NK-92 (cell line): Measurements from ENCODE around the gene GPC2.
A peak's percentile ranks its signal among the peaks of the same experiment; 100 is the strongest.
"Not testable (repeated sequence)": the region's sequence is repeated elsewhere in the genome, so short reads cannot be mapped to it uniquely, and the experiment has no call there.

ENCODE experiments used
- DNase-seq: peaks from one replicate; lab custom pipeline; 2025; ENCODE audit not compliant: unreplicated experiment; lab: John Stamatoyannopoulos, UW

Gene GPC2, protein sequence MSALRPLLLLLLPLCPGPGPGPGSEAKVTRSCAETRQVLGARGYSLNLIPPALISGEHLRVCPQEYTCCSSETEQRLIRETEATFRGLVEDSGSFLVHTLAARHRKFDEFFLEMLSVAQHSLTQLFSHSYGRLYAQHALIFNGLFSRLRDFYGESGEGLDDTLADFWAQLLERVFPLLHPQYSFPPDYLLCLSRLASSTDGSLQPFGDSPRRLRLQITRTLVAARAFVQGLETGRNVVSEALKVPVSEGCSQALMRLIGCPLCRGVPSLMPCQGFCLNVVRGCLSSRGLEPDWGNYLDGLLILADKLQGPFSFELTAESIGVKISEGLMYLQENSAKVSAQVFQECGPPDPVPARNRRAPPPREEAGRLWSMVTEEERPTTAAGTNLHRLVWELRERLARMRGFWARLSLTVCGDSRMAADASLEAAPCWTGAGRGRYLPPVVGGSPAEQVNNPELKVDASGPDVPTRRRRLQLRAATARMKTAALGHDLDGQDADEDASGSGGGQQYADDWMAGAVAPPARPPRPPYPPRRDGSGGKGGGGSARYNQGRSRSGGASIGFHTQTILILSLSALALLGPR

DNA sequence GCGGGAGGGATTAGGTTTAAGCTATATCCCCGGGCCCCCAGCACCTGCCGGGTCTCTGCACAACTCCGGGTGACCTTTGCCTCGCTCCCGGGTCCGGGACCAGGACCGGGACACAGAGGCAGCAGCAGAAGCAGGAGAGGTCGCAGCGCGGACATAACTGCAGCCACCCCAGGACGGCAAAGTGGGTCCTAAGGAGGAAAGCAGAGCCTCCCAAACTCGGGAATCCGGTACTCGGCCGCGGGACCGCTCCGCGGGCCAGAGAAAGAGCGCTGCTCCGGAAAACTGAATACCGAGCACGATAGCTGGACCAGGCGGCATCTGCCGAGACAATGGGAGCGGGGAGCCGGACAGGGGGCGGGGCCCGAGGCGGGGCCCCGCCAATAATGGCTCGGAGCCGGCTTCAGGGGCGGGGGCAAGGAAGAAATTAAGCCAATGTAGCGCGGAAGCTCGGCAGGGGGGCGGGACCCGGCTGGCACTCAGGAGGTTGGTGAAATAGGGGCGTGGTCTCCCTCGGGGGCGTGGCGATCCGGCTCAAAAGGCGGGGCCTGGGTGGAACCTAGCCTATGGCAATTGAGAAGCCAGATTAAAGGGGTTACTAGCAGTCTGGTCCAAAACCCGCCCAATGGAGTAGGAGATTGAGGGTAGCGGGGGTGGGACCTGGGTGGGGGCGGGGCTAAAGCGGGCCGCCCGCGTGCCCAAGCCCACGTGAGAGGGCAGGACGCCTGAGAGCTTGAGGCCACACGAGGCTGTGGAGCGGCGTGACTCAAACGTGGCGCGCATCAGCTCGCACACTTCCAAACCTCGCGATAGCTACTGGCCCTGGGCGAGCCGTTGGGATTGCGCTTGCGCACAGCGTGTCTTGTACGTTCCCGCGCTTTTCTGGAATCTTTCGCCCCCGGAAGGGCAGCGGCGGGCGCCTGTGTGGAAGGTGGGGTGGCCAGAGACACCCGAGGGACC, at the start of gene GPC2, which contains the start of gene STAG3:
GPC2 (minus strand) TSS at position 337 of the 957 bp plus-strand sequence; CDS start at position 155, 182 bp downstream.
STAG3 (plus strand) TSS at position 874 of the 957 bp plus-strand sequence. CDS start 2,639 bp downstream, outside the sequence.
- DNase-seq, result peak; percentile 78

DNA sequence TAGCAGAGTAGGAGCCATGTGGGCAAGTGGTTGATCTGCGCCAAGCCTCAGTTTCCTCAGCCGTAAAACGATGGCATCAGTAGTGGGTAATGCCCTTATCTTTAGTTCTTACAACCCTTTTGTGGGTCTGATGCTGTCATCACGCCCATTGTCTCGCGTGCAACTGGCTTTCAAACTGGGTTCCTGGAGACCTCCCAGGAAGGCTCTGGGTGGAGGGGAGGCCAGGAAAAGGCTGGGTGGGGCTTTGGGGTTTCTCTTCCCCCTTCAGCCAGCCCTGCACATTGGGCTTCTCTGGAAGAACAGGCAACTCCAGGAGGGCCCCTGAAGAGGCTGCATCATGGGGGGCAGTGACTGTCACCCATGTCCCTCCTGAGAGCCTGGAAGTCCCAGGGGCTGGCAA, 47.7 kb upstream of the GPC2 start:
- not testable (repeated sequence) for DNase-seq

DNA sequence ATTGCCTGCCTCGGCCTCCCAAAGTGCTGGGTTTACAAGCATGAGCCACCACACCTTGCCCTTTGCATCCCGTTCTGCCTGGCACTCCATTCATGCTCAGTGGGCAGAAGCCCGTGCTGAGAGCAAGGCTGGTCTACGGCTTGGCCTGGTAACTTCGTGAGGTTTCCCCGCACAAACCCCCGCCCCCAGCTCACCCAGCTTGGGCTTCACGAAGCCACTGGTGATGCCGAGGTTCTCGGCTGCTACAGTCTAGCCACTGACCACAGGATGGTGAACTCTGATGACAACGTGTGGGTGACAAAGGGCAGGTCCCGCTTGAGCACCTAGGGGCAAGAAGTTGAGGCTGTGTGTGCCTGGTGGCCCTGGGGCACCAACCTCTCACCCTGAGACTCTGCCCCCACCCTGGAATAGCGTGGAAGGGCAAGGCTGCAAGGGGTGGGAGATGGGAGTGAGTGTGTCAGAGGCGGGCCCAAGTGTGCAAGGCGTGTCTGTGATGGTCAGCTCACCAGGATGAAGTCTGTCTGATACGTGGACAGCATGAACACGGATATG, 46.3 kb upstream of the GPC2 start:
- DNase-seq, result not testable (repeated sequence)

DNA sequence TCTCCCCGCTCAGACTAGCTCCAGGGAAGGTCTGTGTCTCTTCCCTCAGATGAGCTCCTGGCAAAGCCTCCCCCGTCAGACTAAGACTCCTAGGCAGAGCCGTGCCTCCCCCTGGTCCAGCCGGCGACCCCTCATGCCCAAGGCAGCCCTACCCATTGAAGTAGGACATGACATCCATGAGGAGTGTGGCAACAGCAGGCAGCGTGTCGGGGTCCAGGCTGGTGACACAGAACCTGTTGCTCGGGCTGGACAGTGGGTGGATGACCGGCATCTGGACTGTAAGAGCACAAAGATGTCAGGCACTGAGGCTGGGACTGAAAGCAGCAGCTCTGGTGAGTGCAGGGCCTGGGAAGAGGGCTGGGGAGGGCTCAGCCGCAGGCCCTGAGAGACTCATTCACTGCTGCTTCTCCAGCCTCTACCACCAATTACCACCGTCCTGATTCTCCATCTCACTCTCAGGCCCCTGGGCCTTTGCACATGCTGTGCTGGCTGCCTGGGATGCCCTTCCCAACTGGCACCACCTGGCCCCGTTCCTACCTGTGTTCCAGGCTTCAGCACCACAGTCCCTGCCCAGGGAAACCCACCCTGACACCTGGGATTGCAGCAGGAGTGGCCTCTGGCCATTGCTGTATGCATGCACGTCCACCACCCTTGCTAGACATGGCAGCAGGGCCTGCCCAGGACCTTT, 45.4 kb upstream of the GPC2 start:
- DNase-seq, result no peak

DNA sequence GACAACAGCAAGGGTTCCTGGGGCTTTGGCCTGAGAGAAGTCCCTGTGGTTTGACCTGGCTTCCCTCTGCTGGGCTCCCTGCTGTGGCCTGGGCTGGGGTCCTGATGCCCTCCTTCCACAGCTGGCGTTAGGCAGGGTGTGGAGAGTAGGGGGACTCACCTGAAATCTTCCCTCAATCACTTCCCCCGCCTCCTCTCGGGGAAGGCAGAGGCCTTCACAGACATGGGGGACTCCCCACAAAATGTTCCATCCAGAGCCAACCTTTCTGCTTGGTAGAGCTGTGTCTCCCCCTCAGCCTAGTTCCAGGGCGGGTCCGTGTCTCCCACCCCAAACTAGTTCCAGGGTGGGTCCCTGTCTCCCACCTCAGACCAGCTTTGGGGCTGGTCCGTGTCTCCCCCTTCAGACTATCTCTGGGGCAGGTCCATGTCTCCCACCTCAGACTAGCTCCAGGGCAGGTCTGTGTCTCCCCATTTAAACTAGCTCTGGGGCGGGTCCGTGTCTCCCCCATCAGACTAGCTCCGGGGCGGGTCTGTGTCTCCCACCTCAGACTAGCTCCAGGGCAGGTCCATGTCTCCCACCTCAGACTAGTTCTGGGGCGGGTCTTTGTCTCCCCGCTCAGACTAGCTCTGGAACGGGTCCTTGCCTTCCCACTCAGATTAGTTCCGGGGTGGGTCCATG, 44.7 kb upstream of the GPC2 start:
- no peak for DNase-seq

DNA sequence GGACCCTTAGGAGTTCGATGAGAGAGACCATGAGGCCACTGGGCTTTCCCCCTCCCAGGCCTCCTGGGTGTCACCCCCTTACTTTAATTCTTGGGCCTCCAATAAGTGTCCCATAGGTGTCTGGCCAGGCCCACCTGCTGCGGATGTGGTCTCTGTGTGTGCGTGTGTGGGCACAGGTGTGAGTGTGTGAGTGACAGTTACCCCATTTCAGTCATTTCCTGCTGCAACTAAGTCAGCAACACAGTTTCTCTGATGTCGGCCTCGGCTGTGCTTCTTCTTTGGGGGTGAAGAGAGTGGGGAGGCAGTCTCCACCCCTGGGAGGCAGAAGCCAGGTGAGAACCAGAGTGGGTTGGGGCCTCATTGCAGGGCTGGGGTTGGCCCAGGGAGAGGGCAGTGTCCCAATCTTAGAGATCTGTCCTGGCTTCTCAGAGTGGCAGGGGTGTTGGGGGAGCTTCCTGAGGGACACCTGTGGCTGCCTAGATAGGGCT, 44.1 kb upstream of the GPC2 start:
- no peak for DNase-seq

DNA sequence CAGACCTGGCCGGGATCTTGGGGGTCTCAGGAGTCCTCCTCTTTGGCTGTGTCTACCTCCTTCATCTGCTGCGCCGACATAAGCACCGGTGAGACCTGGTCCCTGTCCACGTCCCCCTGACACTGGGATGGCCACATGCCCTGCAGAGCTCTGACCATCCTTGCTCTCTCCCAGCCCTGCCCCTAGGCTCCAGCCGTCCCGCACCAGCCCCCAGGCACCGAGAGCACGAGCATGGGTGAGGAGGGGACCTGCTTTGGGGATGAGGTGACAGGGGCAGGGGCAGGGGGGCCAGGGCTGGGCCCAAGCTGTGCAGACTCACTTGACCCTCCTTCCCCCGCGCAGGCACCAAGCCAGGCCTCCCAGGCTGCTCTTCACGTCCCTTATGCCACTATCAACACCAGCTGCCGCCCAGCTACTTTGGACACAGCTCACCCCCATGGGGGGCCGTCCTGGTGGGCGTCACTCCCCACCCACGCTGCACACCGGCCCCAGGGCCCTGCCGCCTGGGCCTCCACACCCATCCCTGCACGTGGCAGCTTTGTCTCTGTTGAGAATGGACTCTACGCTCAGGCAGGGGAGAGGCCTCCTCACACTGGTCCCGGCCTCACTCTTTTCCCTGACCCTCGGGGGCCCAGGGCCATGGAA, 43.5 kb upstream of the GPC2 start:
- DNase-seq, result no peak

DNA sequence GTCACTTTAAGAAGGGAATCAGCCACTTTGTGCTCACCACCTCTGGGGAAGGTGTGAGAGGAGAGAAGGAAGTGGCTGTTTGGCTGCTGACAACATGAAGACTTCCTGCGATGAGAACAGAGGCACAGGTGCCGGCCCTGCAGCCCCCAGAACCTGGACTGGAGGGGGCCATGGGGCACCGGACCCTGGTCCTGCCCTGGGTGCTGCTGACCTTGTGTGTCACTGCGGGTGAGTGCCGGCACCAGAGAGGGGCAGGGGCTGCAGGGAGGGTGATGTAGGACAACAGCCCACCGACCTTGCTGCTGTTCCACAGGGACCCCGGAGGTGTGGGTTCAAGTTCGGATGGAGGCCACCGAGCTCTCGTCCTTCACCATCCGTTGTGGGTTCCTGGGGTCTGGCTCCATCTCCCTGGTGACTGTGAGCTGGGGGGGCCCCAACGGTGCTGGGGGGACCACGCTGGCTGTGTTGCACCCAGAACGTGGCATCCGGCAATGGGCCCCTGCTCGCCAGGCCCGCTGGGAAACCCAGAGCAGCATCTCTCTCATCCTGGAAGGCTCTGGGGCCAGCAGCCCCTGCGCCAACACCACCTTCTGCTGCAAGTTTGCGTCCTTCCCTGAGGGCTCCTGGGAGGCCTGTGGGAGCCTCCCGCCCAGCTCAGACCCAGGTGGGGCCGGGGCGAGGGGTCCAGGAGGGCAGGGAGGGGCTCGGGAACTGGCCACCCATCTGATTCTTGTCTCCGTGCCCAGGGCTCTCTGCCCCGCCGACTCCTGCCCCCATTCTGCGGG, 42.8 kb upstream of the GPC2 start, which contains the start of gene PVRIG:
PVRIG (plus strand) TSS at position 149 of the 785 bp plus-strand sequence; CDS start at position 171, 22 bp downstream.
- not testable (repeated sequence) for DNase-seq

DNA sequence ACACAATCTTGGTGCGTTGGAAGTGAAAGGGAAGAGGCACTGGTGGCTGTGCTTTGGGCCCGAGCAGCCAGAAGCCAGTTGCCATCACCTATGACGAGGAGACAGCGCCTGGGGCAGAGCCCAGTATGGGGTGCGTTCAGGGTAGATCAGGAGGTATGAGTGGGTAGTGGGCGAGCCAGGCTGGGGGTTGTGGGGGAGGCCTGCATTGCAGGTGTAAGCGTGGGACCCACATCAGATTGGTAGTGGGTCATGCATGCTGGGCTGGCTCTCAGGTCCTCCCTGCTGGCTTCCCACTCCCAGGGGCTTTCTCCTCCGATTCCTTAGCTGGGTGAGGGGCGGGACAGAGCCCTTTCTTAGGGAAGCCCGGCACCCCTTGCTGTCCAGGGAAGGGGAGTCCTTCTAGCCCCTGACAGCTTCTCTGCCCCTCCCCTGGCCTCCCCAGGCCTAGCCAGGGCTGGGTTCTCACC, 42.1 kb upstream of the GPC2 start:
- DNase-seq, result no peak

DNA sequence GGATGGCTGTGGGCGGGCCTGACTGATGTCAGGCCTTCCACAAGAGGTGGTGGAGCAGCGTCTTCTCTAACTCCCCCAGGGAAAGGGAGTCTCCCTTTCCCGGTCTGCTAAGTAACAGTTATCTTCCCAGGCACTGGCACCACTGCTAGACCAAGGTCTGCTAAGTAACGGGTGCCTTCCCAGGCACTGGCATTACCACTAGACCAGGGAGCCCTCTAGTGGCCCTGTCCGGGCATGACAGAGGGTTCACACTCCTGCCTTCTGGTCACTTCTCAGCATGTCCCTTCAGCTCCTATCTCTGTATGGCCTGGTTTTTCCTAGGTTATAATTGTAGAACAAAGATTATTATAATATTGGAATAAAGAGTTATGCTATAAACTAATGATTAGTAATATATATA, 40.8 kb upstream of the GPC2 start:
- not testable (repeated sequence) for DNase-seq

DNA sequence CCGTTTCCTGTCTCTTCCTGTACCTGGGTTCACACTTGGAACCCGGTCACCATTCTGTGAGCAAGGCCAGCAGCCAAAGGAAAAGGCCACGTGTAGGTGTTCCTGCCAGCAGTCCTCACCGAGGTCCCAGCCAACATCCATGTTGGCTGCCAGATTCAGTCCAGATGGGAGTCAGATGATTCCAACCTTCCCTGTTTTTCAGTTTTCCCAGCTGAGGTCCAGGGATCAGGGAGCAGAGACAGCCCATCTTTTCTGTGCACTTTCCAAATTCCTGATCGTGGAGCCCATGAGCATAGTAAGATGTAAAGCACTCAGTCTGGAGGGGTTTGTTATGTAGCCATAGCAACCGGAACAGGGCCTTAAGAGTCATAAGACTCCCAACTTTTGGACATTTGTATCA, 38.7 kb upstream of the GPC2 start:
- DNase-seq, result no peak

DNA sequence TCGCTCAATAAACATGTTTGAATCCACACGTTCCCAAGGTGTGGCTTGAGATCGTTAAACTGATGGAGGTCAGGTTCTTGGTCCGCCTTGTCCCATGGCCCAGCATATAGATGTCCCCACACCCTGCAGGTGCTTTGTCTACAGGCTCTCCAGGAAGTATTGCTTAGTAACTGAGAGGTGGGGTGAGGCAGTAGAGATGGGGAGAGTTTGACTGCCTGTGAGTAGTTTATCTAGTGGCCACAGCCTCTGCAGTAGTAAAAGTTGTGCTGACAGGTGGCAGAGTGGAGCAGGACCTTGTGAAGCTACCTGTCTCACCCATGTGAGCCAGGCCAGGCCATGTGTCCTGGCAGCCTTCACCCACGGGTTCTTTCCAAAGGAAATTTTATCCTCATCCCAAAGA, 37.2 kb upstream of the GPC2 start:
- not testable (repeated sequence) for DNase-seq

DNA sequence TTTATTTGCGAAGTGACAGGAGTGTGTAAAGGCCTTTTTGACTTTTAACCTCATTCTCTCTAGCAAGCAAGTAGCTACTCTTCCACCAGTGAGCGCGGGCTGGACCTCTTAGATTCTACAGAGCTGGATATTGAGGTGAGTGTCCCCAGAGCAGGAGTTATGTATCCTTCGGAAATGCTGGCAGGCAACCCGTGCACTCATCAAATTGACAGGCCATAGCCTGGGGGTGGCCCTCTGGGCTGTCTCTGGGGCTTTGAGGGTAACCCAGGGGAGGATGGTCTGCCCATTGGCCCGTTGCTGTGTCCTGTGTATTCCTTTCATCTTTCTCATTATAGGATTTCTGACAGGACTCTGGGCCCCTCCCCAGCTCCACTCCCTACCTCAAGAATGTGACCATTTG, 36.5 kb upstream of the GPC2 start:
- no peak for DNase-seq

DNA sequence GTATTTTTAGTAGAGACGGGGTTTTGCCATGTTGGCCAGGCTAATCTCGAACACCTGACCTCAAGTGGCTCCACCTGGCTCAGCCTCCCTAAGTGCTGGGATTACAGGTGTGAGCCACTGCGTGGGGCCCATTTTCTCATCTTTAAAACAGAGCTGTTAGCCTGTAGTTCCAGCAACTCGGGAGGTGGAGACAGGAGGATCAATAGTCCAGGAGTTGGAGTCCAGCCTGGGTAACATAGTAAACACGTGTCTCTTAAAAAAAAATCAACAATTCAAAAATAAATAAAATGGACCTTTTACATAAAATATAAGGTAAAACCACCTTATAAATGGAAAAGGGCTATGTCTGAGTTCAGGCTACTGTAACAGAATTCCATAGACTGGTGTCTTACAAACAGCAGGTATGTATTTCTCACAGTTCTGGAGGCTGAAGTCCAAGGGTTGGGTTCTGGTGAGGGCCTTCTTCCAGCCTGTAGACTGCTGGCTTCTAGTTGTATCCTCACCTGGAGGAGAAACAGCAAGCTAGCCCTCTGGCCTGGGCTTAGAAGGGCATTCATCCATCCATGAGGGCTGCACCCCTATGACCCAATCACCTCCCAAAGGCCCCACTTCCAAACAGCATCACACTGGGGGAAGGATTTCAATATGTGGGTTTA, 35.6 kb upstream of the GPC2 start:
- no peak for DNase-seq

DNA sequence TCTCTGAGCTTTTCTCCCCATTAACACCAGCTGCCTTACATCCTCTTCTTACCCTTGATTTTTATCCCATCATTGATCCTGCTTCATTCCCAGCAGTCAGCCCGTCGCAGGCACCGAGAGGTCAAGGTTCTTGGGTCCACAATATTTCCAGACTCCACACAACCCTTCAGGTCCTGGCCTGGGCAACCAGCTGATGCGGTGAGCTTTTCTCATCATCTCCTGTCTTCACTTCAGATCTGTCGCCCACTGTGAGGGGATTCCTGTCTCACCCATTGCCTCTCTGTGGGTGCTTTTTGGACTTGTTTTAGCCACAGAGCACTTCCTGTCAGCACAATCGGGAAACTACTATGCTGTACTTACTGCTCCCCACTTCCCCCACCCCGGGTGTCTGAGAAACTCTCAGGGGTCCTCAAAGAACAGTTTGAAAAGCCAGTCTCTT, 34.2 kb upstream of the GPC2 start:
- DNase-seq, result no peak

DNA sequence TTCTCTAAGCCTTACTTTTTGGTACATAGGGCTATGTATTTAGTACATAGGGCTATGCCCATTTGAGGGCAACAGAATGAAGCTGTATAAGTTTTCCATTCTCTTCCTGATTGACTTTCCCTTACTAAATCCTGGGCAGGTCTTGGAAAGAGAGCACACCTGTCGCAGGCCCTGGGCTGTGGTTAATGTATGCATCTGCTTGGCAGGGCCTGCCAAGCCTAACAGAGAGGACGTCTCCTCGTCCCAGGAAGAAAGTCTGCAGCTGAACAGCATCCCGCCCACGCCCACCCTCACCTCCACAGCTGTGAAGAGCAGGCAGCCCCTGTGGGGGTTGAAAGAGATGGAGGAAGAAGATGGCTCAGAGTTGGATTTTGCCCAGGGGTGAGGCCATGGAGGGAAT, 33.6 kb upstream of the GPC2 start:
- no peak for DNase-seq

DNA sequence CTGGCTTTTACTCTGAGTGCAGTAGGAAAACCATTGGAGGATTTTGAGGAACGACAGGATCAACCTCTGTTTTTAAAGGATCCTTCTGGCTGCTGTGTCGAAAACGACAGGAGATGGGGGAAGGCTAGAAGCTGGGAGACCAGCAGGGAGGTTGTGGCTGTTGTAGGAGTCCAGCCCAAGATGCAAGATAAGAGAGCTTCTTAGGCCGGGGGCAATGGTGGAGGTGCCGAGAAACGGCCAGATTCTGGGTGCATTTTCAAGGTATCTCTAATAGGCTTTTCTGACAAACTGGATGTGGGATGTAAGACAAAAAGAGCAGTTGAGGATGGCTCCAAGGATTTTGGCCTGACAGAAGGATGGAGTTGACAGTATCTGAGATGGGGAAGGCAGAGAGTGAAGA, 32.3 kb upstream of the GPC2 start:
- DNase-seq, result no peak
